K562 (cell line): ENCODE data around the gene NR1H3. TPM values are rescaled to one million over a fixed set of nuclear protein-coding genes. Genes with fewer than 3 reads are reported as not detected.

Source experiments
- ATAC-seq: fragments of 200-7000 bp; cut with Tn5 transposase; 3 replicates; pipeline ENCODE4 v1.9.1; 2020; ENCODE audit warnings: moderate library complexity
- BruUV-seq: library from RNA; stranded (reverse); fragments of 400-500 nt; replicated peaks from 2 replicates; lab custom pipeline; 2021; lab: Mats Ljungman, UMichigan
- CTCF ChIA-PET: fragments of 300-600 bp; formaldehyde crosslinking; extraction: SDS; loops from one replicate; lab custom pipeline; 2021; ENCODE audit warnings: low intra/inter-chr PET ratio; lab: Yijun Ruan, JAX
- POLR2A ChIA-PET: fragments of 300-600, 350-650 bp; sonication (Branson Sonifier 250); formaldehyde crosslinking; extraction: SDS; loops from one replicate; lab custom pipeline; 2021; ENCODE audit warnings: antibody characterized with exemption, inconsistent platforms; lab: Yijun Ruan, JAX
- DNase-seq, 4 experiments: peaks; one replicate each; pipeline versions ENCODE4 v3.0.0 to v3.0.0-alpha.2; 2011 to 2018; ENCODE audit warnings: low spot score in 3 of 4, mixed read lengths in 3 of 4; ENCODE audit errors: extremely low read depth in 1 of 4
- FAIRE-seq: peaks from 2 replicates; lab custom pipeline; 2011; peaks lifted over from hg19 to GRCh38; lab: Jason Lieb, UNC
- H2AFZ ChIP-seq: 2 replicates; pipeline ENCODE4 v1.6.0; 2011; ENCODE audit warnings: low read depth, low read length, control low read depth, inconsistent platforms
- H3K27ac ChIP-seq: fragments of 200-600 bp; 3 replicates; pipeline ENCODE4 v1.8.0; 2011; ENCODE audit warnings: low read depth, mild to moderate bottlenecking, control low read depth, inconsistent platforms, low read length, moderate library complexity, mixed read lengths; ENCODE audit errors: extremely low read depth
- H3K27me3 ChIP-seq, 2 experiments: fragments of 300-600 bp in 1 of 2; 2 replicates in 1 of 2; 3 replicates in 1 of 2; pipeline versions ENCODE4 v1.6.0 to v1.8.0; 2011; ENCODE audit warnings: inconsistent platforms in 2 of 2, low read length in 2 of 2, mild to moderate bottlenecking in 1 of 2, mixed read lengths in 1 of 2, moderate library complexity in 1 of 2; ENCODE audit not compliant: control insufficient read depth in 2 of 2, insufficient read depth in 2 of 2
- H3K36me3 ChIP-seq: fragments of 300-600 bp; 3 replicates; pipeline ENCODE4 v1.8.0; 2011; ENCODE audit warnings: mild to moderate bottlenecking, low read length, inconsistent platforms; ENCODE audit not compliant: control insufficient read depth, insufficient read depth
- H3K4me1 ChIP-seq, 2 experiments: fragments of 200-600 bp in 1 of 2; replicated peaks in 1 of 2; 2 replicates in 1 of 2; 3 replicates in 1 of 2; pipeline versions ENCODE4 v1.5.1 to v1.8.0; 2011; ENCODE audit warnings: inconsistent platforms in 2 of 2, low read length in 2 of 2, mild to moderate bottlenecking in 1 of 2, mixed read lengths in 1 of 2, moderate library complexity in 1 of 2; ENCODE audit not compliant: control insufficient read depth in 2 of 2, insufficient read depth in 2 of 2
- H3K4me2 ChIP-seq: 2 replicates; pipeline ENCODE4 v1.6.1; 2011; ENCODE audit warnings: low read length, control low read depth, inconsistent platforms, mixed read lengths; ENCODE audit not compliant: insufficient read depth
- H3K4me3 ChIP-seq: fragments of 200-600 bp; sonication (generic), shearing (Covaris generic); 2 replicates; pipeline ENCODE4 v1.5.1; 2016; ENCODE audit warnings: control low read depth, inconsistent platforms
- H3K79me2 ChIP-seq: fragments of 200-600 bp; 3 replicates; pipeline ENCODE4 v1.8.0; 2011; ENCODE audit warnings: low read length, inconsistent platforms; ENCODE audit not compliant: control insufficient read depth, insufficient read depth
- H3K9ac ChIP-seq, 2 experiments: 2 replicates each; pipeline versions ENCODE4 v1.6.0 to v1.6.1; 2011; ENCODE audit warnings: low read depth in 2 of 2, low read length in 2 of 2, control low read depth in 1 of 2, inconsistent platforms in 1 of 2, mild to moderate bottlenecking in 1 of 2, mixed read lengths in 1 of 2; ENCODE audit not compliant: insufficient read depth in 1 of 2
- H3K9me1 ChIP-seq: one replicate; pipeline ENCODE4 v1.6.0; 2011; ENCODE audit warnings: inconsistent platforms, mild to moderate bottlenecking, low read length, moderate library complexity; ENCODE audit not compliant: control insufficient read depth, insufficient read depth
- H3K9me3 ChIP-seq: replicated peaks from 2 replicates; pipeline ENCODE4 v1.5.1; 2011; ENCODE audit warnings: low read depth, low read length, inconsistent platforms; ENCODE audit not compliant: control insufficient read depth, insufficient read depth
- H4K20me1 ChIP-seq: replicated peaks from 2 replicates; pipeline ENCODE4 v1.6.1; 2011; ENCODE audit warnings: low read length, inconsistent platforms, mixed read lengths; ENCODE audit not compliant: control insufficient read depth, insufficient read depth
- MAFK ChIP-seq: IDR thresholded peaks from 2 replicates; pipeline ENCODE4 v1.6.1; 2011; ENCODE audit warnings: low read length, improper control_type of control experiment
- MCM7 ChIP-seq, 2 experiments: fragments of 450-650 bp; IDR thresholded peaks; 2 replicates each; pipeline ENCODE4 v1.6.1; 2016 to 2018
- MED1 ChIP-seq: sonication (generic); formaldehyde crosslinking; IDR thresholded peaks from 2 replicates; pipeline ENCODE4 v1.8.1; 2023; ENCODE audit warnings: missing genetic modification reagents, borderline replicate concordance
- NFXL1 ChIP-seq: fragments of 450-650 bp; formaldehyde crosslinking; IDR thresholded peaks from 2 replicates; pipeline ENCODE4 v1.4.0; 2021; ENCODE audit warnings: mild to moderate bottlenecking
- NFYB ChIP-seq: IDR thresholded peaks from 2 replicates; pipeline ENCODE4 v1.6.1; 2011; ENCODE audit warnings: mild to moderate bottlenecking, moderate library complexity; ENCODE audit not compliant: insufficient read length; ENCODE audit errors: extremely low read depth
- PHF21A ChIP-seq: fragments of 450-650 bp; IDR thresholded peaks from 2 replicates; pipeline ENCODE4 v1.6.1; 2017; ENCODE audit warnings: low read depth, borderline replicate concordance
- RBM22 ChIP-seq: fragments of 200-400 bp; formaldehyde crosslinking; IDR thresholded peaks from 2 replicates; pipeline ENCODE4 v1.6.1; 2018; ENCODE audit warnings: low read length, low read depth; ENCODE audit not compliant: poor library complexity, severe bottlenecking
- RFX7 ChIP-seq: fragments of 250-450 bp; sonication (Bioruptor Pico); IDR thresholded peaks from 2 replicates; pipeline ENCODE4 v1.5.1; 2021; ENCODE audit warnings: mild to moderate bottlenecking
- SMAD4 ChIP-seq: fragments of 250-450 bp; sonication (Bioruptor Pico); conservative IDR thresholded peaks from 2 replicates; pipeline ENCODE4 v1.8.0; 2021; ENCODE audit warnings: inconsistent platforms, mild to moderate bottlenecking, moderate library complexity
- TFAM ChIP-seq: fragments of 250-450 bp; sonication (Bioruptor Pico); conservative IDR thresholded peaks from 2 replicates; pipeline ENCODE4 v1.5.0; 2021; ENCODE audit warnings: mild to moderate bottlenecking, moderate library complexity
- TFE3 ChIP-seq: fragments of 450-650 bp; formaldehyde crosslinking; IDR thresholded peaks from 2 replicates; pipeline ENCODE4 v1.4.0; 2020; ENCODE audit warnings: mild to moderate bottlenecking, mixed read lengths
- YY1 ChIP-seq, 3 experiments: IDR thresholded peaks; 2 replicates each; pipeline ENCODE4 v1.6.1; 2011; ENCODE audit warnings: low read length in 2 of 3, mild to moderate bottlenecking in 2 of 3, moderate library complexity in 2 of 3, borderline replicate concordance in 1 of 3, control low read depth in 1 of 3, low read depth in 1 of 3; ENCODE audit not compliant: insufficient read depth in 3 of 3, insufficient replicate concordance in 2 of 3, control insufficient read depth in 1 of 3, insufficient read length in 1 of 3; ENCODE audit errors: extremely low read depth in 1 of 3
- ZC3H11A ChIP-seq: IDR thresholded peaks from 2 replicates; pipeline ENCODE4 v1.6.1; 2012; ENCODE audit warnings: low read depth, low read length, improper control_type of control experiment
- ZNF197 ChIP-seq: fragments of 200-800 bp; sonication (Bioruptor generic); IDR thresholded peaks from 2 replicates; pipeline ENCODE4 v1.6.1; 2016; ENCODE audit warnings: low read depth, missing genetic modification characterization, missing compliant biosample characterization
- ZNF217 ChIP-seq: sonication (generic); formaldehyde crosslinking; IDR thresholded peaks from 2 replicates; pipeline ENCODE4 v1.8.0; 2022; ENCODE audit warnings: mild to moderate bottlenecking, missing genetic modification reagents
- ZNF717 ChIP-seq: fragments of 250-450 bp; sonication (Bioruptor Pico); IDR thresholded peaks from 2 replicates; pipeline ENCODE4 v1.5.0; 2021
- ZNF76 ChIP-seq: fragments of 250-450 bp; sonication (Bioruptor Pico); IDR thresholded peaks from 2 replicates; pipeline ENCODE4 v1.4.0; 2020; ENCODE audit warnings: mild to moderate bottlenecking, moderate library complexity, borderline replicate concordance
- ZSCAN32 ChIP-seq: fragments of 450-650 bp; formaldehyde crosslinking; IDR thresholded peaks from 2 replicates; pipeline ENCODE4 v1.4.0; 2020; ENCODE audit warnings: mild to moderate bottlenecking, moderate library complexity
- WGBS: fragments of 100-300 bp; shearing (Covaris generic); methylation state at CpG from one replicate; pipeline ENCODE4 v1.1.6; 2016; ENCODE audit warnings: low coverage, mixed read lengths; ENCODE audit not compliant: insufficient coverage; ENCODE audit errors: missing lambda C conversion rate; 5-methylcytosine and 5-hydroxymethylcytosine counted together
- in situ Hi-C: fragments of 300-500 bp; cut with MboI; formaldehyde crosslinking; loops from 4 replicates; pipeline ENCODE4 v1.15.0; 2018; ENCODE audit warnings: inconsistent platforms, mixed read lengths
- intact Hi-C: fragments of 100-400 bp; cut with micrococcal nuclease; formaldehyde crosslinking; loops from 2 replicates; pipeline ENCODE4 v1.14.2; 2022
- polyA plus RNA-seq, 8 experiments: library from polyadenylated mRNA; depleted of rRNA in 4 of 8; stranded (reverse) in 5 of 8; unstranded in 3 of 8; fragments of >200 nt; fragmentation: Nextera tagmentation in 2 of 8; fragmentation: Illumina TruSeq in 1 of 8; extraction: Ambion mirVana in 2 of 8; extraction: Trizol in 1 of 8; gene quantifications; 2 replicates each; pipeline versions ENCODE4 v1.2.1 to v1.2.3, GENCODE V29; 2011 to 2014; ENCODE audit warnings: inconsistent platforms in 1 of 8, missing spikeins in 1 of 8
- total RNA-seq, 7 experiments: library from RNA; depleted of rRNA in 6 of 7; stranded (reverse); fragments of >200 nt in 6 of 7; fragmentation: Illumina TruSeq in 2 of 7; extraction: Trizol in 2 of 7; gene quantifications; 2 replicates each; pipeline versions ENCODE4 v1.2.1 to v1.2.3, GENCODE V29; 2011 to 2021; ENCODE audit warnings: low replicate concordance in 1 of 7

The NR1H3 gene
- total and polyA plus RNA-seq, 9 of the 15 experiments (the other 6 are each of a cell fraction or from before 2014, with no cell fraction given): 8.2 to 26.0 (median 11.9) TPM

GRCh38 chr11:47295385-47295784, 37.6 kb downstream of the NR1H3 start:
- H3K4me2 ChIP-seq: no peak overlapping the region
- no peak for FAIRE-seq

More at GRCh38 chr11:47295385-47295784, 37.6 kb downstream of the NR1H3 start:
- H3K9ac ChIP-seq: no peak overlapping the region
- in situ Hi-C loops: no loop called here
- H3K9me3 ChIP-seq: no peaks in the 10 kb centered on the region
- no peak for DNase-seq
- no peak for TF ChIP-seq MCM7 (IDR thresholded peaks at IDR 0.05)
- no peak for TF ChIP-seq TFAM (CRISPR knock-in tag)
- TF ChIP-seq SMAD4 (CRISPR knock-in tag): no peak
- TF ChIP-seq YY1 (IDR thresholded peaks at IDR 0.05; ENCODE audit: borderline replicate concordance in 1 of 3, control insufficient read depth in 1 of 3, extremely low read depth in 1 of 3, insufficient read depth in 3 of 3, insufficient read length in 1 of 3, insufficient replicate concordance in 2 of 3, low read depth in 1 of 3, low read length in 2 of 3): no peak
- TF ChIP-seq RFX7 (CRISPR knock-in tag): no peak
- TF ChIP-seq MED1 (CRISPR knock-in tag): no peak
- no peak for TF ChIP-seq RBM22
- TF ChIP-seq ZNF217 (CRISPR knock-in tag): no peak
- TF ChIP-seq TFE3 (CRISPR knock-in tag): no peak
- TF ChIP-seq MAFK: no peak
- TF ChIP-seq PHF21A: no peak
- no peak for TF ChIP-seq ZNF76 (CRISPR knock-in tag)
- TF ChIP-seq NFYB: no peak
- no peak for TF ChIP-seq ZNF197 (CRISPR knock-in tag)
- TF ChIP-seq NFXL1 (CRISPR knock-in tag): no peak
- no peak for TF ChIP-seq ZNF717
- TF ChIP-seq ZSCAN32 (CRISPR knock-in tag): no peak
- no peak for TF ChIP-seq ZC3H11A
- TF ChIP-seq, all 486 proteins: peak for 0
- no TSS peak for BruUV-seq
- H4K20me1 ChIP-seq: no peaks in the 10 kb centered on the region
- no peaks in the 10 kb centered on the region for H3K4me1 ChIP-seq
- intact Hi-C loops: no loop called here
- CTCF ChIA-PET: no interaction called here
- no peaks in the 10 kb centered on the region for H3K79me2 ChIP-seq
- H3K4me3 ChIP-seq: no peak overlapping the region
- no peak overlapping the region for H3K27ac ChIP-seq
- 92% methylated on average over 5 of the region's 5 CpGs for whole genome bisulfite sequencing
- POLR2A ChIA-PET: interaction anchor here (0.7 to 1.5 kb wide), 8 partner anchors 9 to 379 kb away, joined by 3 to 6 read pairs (median 4); no protein-coding TSS in a partner anchor
- H3K27me3 ChIP-seq: no peaks in the 10 kb centered on the region
- no peak overlapping the region for H2AFZ ChIP-seq
- H3K9me1 ChIP-seq: no peaks in the 10 kb centered on the region
- ATAC-seq: no peak
- H3K36me3 ChIP-seq: peaks cover 80% of the 10 kb centered on the region
